GM19025 (cell line): ENCODE data around the gene DDAH2.

Experiments used
- ATAC-seq: cut with Tn5 transposase; IDR thresholded peaks from one replicate; pipeline ENCODE4 v1.9.1; 2021; ENCODE audit warnings: mild to moderate bottlenecking, low read depth, moderate library complexity; ENCODE audit not compliant: unreplicated experiment

The DDAH2 gene

DNA sequence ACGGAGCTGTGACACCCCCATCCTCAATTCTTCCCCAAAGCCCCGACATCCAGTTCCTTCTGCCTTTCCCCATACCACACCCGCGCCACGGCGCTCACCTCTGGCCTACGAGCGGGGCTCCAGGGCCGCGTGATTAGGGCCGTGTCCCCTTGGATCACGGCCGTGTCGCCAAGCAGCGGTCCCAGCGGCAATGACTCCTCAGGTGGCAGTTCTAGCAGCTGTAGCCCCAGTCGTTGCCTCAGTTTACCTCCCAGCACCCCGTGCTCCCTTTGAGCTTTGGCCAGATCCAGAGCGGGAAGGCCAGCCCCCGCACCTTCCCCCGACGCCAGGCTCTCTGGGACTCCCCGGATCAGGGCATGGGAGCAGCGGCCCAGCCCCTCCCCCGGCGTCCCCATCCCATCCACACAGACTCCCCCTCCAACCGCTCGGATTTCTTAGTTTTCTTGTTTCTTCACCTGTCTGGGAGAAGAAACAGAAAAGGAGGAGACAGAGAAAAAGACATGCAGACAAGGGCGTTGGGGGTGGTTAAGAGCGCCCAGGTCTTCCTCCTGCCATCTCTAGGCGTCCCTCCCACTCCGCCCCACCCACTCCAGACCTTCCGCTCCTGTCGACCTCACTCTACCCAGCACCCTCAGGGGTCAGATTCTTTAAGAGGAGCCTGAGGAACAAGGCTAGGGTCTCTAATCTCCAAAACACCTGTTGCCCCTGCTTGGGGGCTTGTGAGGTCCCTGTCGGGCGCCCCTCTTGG, at the start of gene DDAH2:
TSS of gene DDAH2 (minus strand) at position 533 of the 748 bp plus-strand sequence. CDS start at position 395, 138 bp downstream.
- no peak for ATAC-seq

DNA sequence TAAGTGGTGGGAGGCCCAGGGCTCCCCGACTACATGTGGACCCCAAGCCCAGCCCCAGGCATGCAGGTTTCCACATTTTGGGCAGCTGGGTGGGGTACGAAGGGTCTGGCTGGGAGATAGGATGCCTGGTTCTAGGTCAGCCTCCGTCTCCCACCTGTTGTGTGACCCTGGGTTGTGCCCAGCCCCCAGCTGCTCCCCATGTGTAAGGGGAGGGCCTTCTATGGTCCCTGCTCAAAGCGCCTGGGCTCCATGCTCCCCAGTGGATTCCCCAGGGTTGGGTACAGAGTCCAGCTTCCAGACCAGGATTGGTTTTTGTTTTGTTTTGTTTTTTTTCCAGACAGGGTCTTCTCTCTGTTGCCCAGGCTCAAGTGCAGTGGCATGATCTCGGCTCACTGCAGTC, 49.1 kb upstream of the DDAH2 start:
- ATAC-seq: no peak

- no peak for ATAC-seq
Measured at GRCh38 chr6:31777667-31778050, 48.6 kb upstream of the DDAH2 start.

DNA sequence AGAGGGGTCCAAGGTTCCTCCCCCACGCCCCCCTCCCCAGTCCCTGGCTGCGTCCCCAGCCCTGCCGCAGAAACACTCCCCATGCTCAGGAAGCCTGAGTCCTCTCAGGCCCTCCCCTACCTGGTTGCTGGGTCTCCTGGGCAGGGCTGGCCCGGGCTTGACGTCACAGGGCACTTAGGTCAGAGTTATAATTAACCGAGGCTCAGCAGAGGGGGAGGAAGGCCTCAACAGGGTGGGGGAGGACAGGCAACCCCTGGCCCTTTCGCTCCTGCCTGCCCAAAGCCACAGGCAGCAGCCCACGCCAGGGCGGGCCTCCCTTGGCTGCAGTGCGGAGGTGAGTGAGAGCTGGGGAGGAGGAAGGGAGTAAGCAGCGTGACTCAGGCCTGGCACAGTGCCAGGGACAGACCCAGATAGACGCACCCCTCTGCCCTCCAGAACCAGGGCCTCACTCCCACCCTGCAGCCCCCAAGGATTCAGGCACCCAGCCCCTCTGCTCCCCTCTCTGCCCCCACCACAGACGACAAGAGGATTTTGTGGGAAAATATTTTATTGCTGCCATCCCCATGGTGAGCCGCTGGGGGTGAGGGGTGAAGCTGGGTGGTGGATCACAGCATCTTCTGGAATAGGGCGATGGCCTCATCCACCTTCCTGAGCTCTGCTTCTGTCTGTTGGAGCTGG, 48.0 kb upstream of the DDAH2 start, which contains the start of gene VWA7:
TSS of gene VWA7 (minus strand) at position 340 of the 678 bp plus-strand sequence. CDS start 549 bp downstream, outside the sequence.
- no peak for ATAC-seq

DNA sequence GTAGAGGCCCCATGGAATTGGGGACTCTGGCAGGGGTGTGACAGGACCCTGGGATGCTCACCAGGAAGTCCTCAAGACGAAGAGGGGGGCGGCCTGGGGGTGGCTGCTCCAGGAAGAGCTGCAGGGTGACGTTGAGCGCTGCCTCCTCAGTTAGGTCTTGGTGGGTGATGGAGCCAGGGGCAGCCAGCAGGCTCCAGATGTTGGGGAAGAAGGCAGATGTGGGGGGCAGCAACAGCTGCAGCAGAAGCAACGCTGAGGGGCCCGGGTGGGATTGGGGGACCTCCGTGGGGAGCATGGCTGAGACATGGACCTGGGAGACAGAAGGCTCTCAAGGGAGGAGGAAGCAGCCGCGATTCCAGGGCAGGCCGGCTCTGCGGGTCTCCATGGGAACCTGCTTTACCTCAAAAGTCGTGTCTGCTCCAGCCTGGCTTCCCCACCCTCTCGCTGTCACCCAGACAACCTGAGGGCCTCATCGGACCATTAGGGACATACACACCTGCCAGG, 47.4 kb upstream of the DDAH2 start:
- ATAC-seq: no peak

DNA sequence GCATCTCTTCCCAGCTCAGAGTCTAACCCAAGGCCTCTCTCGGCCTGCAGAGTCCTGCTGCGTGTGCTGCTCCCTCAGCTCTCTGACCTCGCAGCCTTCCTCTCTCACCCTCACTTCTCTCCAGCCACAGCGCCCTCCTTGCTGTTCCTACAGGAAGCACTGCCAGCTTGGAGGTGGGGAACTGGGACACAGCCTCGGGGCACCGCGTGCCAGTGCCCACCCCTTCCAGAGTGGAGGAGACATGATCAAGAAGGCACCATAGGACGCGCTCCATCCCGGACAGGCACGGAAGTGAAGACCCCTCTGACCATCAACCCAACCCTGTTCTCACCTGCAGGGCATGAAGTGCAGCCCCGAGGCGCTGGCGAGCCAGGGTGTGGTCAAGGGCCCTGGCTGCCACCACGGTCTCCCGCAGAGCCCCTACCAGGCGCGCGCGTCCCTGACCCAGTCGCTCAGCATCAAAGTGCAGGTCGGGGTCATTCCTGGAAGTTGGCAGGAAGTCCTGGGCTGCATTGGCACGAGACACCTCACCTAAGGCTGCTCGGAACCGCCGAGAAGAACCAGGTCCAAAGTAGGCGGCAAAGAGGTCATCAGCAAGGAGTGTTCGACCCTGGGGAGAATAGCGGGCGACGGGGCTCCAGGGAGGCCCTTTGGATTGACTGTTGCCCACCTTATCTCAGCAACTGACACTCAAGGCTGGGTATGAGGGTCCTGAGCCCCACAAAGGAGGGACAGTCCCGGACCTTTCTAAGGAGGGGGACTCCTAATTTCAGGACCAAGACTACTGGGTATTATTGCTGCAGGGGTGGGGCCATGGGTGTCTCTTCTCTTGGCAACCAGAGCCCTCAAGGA, 46.8 kb upstream of the DDAH2 start:
- ATAC-seq: no peak

DNA sequence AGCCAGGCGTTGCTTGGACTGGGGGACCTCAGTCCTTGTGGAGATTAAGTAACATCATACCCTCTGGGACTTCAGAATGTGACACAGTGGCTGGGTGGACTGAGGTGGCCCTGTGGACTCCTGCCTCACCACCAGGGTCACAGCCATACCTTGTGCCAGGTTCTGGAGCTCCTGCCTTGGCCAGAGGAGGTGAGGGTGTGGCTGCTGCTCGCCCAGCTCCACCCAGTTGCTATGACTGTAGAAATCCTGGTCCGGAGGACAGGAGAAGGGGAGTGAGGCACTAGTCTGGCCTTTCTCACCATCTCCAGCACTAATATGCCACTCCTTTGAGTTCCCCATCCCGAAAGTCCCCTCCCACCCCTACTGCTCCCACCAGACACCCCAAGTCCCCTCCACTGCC, 46.1 kb upstream of the DDAH2 start:
- no peak for ATAC-seq

DNA sequence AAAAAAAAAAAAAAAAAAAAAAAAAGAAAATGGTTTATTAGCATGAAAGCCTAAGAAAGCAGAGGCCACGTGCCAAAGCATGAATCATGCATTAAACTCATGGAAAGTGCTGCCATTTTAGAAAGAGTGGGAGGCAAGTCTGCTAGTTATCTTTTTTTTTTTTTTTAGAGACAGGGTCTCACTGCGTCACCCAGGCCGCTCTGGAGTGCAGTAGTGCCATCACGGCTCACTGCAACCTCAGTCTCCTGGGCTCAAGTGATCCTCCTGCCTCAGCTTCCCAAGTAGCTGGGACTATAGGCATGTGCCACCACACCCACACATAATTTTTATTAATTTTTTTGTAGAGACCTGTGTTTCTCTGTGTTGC, 42.9 kb upstream of the DDAH2 start:
- ATAC-seq: no peak

DNA sequence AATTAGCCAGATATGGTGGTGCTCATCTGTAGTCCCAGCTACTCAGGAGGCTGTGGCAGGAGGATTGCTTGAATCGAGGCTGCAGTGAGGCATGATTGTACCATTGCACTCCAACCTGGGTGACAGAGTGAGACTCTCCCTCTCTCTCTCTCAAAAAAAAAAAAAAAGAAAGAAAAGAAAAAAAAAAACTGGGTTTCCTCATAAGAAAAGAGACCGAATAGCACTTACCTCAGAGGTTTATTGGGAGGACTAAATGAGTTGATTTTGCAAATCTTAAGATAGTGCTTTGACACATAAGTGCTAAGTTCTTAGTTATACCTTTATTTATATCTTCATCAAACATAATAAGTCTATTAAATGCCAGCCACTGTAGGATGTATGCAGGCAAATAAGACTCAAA, 41.8 kb upstream of the DDAH2 start:
- no peak for ATAC-seq

DNA sequence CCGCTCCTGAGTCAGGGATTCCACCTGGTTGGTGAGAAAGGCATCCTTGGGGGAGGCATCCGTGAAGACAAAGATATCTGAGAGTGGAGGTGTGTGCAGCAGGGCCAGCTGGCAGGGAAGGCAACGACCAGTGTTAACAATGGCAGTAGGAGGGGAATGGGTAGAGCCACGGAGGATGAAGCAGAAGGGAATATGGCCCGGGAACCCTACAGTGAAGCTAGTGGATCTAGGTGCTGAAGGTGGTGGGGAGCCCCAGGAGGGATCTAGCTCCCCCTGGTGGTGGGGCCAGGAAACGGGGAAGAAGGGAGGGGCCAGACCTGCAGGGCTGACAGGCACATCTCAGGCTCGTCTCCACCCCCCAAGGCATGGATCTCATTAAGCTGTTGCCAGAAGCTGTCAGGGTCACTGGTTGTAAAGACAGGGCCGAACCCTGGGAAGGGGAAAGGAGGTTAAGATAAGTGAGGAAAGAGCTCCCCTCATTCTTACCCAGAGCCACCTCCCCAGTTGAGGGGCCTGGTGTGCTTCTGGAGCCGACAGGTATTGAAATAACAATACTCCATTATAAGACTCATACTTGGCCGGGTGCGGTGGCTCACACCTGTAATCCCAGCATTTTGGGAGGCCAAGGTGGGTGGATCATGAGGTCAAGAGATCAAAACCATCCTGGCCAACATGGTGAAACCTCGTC, 40.7 kb upstream of the DDAH2 start:
- ATAC-seq: no peak

DNA sequence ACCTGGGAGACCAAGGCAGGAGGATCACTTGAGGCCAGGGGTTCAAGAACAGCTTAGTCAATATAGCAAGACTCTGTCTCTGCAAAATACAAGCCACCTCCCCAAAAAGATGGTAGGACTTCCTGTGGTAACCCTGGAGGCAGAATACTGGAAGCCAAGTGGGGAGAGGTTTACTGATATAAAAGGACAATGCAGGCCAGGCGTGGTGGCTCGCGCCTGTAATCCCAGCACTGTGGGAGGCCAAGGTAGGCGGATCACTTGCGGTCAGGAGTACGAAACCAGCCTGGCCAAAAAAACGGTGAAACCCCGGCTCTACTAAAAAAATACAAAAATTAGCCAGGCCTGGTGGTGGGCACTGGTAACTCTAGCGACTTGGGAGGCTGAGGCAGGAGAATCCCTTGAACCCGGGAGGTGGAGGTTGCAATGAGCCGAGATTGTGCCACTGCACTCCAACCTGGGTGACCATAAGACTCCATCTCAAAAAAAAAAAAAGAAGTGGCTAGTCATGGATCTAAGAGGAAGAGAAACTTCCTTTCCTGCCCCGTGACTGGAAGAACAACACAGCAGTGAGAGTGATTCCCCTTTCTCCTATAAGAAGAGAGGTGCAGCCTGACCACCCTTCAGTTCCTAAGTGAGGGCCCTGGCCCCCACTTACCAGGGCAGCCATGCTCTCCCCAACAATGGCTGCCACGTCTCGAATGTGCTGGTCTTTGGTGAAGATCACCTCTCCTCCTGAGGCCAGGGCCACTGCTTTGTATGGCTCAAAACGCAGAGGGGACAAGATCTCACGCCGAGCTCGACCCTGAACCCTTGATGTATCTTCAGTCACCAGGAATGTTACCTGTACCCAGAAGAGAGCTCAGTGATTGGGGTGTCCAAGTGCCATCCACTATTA, 39.5 kb upstream of the DDAH2 start:
- no peak for ATAC-seq

DNA sequence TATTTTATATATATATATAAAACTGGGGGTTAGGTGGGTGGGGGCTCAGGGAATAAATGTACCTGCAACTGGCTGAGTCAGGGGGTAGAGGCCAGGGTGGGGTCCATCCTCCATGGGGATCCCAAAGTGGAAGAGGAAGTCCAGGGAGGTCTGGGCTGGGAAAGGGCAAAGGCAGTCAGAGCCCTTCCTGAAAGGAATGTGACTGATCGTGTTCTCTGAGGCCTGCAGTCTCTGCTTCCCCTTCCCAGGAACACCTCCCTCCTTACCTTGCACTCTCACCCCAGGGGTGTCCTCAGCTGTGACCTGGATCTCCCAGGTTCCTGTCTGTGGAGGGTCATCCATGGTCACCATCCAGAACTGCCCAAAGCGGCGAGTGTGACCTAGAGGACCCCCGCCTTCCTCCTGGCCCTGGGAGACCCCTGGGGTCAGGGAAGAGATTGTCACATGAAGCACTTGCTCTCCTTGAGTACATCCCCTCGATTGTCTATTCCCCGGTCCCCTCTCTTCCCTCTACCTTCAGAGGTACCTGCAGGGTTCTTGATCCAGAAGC, 38.1 kb upstream of the DDAH2 start:
- ATAC-seq: no peak

DNA sequence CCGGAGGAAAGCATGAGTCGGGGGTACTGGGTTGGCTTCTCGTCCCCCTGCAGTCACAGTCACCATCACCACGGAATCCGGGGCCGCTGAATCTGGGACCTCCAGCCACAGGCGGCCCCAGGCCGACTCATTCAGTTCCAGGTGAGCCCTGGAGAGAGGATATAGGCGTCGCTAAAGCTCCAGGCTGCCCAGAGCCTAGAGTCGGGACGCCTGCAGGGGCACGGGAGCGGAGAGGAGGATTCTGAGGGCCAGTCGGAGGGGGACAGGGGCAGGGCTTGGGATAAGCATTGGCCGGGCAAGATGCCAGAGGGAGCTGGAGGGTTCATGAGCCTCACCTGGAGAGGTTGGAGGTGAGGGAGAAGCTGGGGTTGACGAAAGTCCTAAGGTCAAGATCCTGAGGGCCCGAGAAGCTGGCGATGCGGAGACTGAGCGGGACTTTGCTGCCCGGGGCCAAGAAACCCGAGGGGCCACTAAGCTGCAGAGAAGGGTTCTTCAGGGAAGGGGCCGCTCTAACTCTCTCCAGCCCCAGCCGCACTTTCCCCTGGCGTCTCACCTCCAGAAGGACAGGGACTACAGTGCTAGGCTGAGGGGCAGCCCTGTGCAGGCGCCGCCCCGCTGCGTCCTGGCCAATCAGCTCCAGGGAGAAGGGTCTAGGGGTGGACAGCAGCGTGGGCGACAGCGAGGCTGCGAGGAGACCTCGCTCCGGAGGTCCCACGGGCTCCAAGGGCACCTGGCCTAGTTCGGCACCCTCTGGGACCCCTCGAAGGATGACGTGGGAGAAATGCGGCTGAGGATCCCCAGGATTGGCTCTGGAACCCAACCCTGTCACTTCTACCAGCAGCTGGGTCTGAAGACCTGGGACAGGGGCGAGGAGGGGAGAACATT, 37.1 kb upstream of the DDAH2 start:
- no peak for ATAC-seq

GRCh38 chr6:31765559-31765909, 36.4 kb upstream of the DDAH2 start:
- ATAC-seq: no peak

- ATAC-seq: no peak
Measured at GRCh38 chr6:31764198-31764597, 35.1 kb upstream of the DDAH2 start.

DNA sequence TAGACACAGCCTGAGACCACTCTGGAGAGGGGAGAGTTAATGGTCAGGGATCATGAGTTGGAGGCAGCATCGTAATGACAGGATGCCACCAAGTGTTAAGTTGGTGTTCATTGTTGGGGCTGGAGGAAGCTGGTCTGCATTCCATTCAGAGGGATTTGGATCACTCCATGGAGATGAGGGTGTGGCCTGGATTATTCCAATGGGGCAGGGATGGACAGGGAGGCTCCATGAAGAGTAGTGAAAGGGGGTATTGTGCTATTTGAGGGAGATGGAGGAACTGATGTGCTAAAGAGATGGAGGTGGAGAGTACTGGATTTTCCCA, 34.5 kb upstream of the DDAH2 start:
- ATAC-seq: no peak

- ATAC-seq: no peak
Measured at GRCh38 chr6:31762878-31763618, 33.9 kb upstream of the DDAH2 start.

DNA sequence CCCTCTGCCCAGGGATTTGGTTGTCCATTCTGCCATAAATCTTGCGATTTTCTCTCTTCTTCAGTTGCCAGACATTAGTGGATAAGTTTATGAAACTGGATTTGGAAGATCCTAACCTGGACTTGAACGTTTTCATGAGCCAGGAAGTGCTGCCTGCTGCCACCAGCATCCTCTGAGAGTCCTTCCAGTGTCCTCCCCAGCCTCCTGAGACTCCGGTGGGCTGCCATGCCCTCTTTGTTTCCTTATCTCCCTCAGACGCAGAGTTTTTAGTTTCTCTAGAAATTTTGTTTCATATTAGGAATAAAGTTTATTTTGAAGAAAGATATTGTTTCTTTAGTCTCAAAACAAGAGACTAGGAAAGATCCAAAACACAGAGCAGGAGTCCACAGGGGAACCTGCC, 33.3 kb upstream of the DDAH2 start, which contains the start of gene SAPCD1:
TSS of gene SAPCD1 (plus strand) at position 301 of the 400 bp plus-strand sequence. CDS start 399 bp downstream, outside the sequence.
- ATAC-seq: no peak
